ENCODE data around the gene CDKN2B-AS1. TPM values are rescaled to one million over a fixed set of nuclear protein-coding genes. Genes with fewer than 3 reads are reported as not detected.

Gene CDKN2B-AS1
- total and polyA plus RNA-seq, 11 donors: 0.38 to 0.80 (median 0.54) TPM; not detected in 6

GRCh38 chr9:21969011-21969940 is 25.3 kb upstream of the CDKN2B-AS1 start:
- peaks cover 79 to 100% (median 100%) of the 10 kb centered on the region in 9 donors for H3K27me3 ChIP-seq
- ATAC-seq: no peak
- no peaks in the 10 kb centered on the region for H3K9me3 ChIP-seq
- WGBS, 4 donors: 4 to 15% (median 11%) methylated on average over 28 of the region's 28 CpGs
- peaks cover 0 to 38% (median 12%) of the 10 kb centered on the region in 12 donors for H3K4me1 ChIP-seq
- intact Hi-C loops (cut with DNase I): loop anchor here in 1 of 10 donors (5.0 kb wide), 1 partner anchor 38 kb away; the partner anchor contains the start of gene CDKN2B
- TF ChIP-seq POLR2A (IDR thresholded peaks at IDR 0.05): no peak
- TF ChIP-seq, protein P1, sequence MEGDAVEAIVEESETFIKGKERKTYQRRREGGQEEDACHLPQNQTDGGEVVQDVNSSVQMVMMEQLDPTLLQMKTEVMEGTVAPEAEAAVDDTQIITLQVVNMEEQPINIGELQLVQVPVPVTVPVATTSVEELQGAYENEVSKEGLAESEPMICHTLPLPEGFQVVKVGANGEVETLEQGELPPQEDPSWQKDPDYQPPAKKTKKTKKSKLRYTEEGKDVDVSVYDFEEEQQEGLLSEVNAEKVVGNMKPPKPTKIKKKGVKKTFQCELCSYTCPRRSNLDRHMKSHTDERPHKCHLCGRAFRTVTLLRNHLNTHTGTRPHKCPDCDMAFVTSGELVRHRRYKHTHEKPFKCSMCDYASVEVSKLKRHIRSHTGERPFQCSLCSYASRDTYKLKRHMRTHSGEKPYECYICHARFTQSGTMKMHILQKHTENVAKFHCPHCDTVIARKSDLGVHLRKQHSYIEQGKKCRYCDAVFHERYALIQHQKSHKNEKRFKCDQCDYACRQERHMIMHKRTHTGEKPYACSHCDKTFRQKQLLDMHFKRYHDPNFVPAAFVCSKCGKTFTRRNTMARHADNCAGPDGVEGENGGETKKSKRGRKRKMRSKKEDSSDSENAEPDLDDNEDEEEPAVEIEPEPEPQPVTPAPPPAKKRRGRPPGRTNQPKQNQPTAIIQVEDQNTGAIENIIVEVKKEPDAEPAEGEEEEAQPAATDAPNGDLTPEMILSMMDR (IDR thresholded peaks at IDR 0.05): no peak
- no peaks in the 10 kb centered on the region for H3K36me3 ChIP-seq
- H3K4me3 ChIP-seq: no peak overlapping the region
- no peak overlapping the region for H3K27ac ChIP-seq
- no peak for DNase-seq

GRCh38 chr9:21969951-21970799 is 24.4 kb upstream of the CDKN2B-AS1 start:
- no peak for TF ChIP-seq POLR2A (IDR thresholded peaks at IDR 0.05)
- TF ChIP-seq, protein P1 (IDR thresholded peaks at IDR 0.05): no peak
- no peak overlapping the region for H3K27ac ChIP-seq
- no peaks in the 10 kb centered on the region for H3K36me3 ChIP-seq
- peaks cover 78 to 100% (median 100%) of the 10 kb centered on the region in 9 donors for H3K27me3 ChIP-seq
- no peaks in the 10 kb centered on the region for H3K9me3 ChIP-seq
- DNase-seq: no peak
- intact Hi-C loops (cut with DNase I): loop anchor here in 1 of 10 donors (5.0 kb wide), 1 partner anchor 37 kb away; the partner anchor contains the start of gene CDKN2B
- H3K4me3 ChIP-seq: no peak overlapping the region
- H3K4me1 ChIP-seq: peaks cover 0 to 42% (median 17%) of the 10 kb centered on the region in 12 donors
- no peak for ATAC-seq
- WGBS, 4 donors: 7 to 23% (median 20%) methylated on average over 14 to 24 of the region's 24 CpGs

DNA sequence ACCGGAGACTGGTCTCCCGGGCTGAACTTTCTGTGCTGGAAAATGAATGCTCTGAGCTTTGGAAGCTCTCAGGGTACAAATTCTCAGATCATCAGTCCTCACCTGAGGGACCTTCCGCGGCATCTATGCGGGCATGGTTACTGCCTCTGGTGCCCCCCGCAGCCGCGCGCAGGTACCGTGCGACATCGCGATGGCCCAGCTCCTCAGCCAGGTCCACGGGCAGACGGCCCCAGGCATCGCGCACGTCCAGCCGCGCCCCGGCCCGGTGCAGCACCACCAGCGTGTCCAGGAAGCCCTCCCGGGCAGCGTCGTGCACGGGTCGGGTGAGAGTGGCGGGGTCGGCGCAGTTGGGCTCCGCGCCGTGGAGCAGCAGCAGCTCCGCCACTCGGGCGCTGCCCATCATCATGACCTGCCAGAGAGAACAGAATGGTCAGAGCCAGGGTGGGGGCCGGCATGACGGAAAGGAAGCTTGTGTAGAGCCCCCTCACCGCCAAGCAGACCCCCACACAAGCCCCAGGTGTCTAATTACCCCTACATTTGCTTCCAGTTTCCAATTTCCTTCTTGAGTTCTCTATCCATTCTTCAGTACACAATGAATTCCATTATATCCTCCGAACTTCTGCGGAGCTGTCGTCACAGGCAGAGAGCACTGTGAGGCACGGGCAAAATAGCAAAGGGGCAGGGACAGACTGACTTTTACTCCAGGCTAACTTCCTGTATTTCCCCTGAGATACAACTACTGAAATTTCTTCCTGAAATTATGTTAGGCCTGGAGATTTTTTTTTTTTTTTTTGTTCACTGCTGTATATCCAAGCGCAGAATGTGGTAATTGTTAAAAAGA is 23.6 kb upstream of the CDKN2B-AS1 start:
- ATAC-seq: no peak
- Histone ChIP-seq H3K9me3 (no peaks in the 10 kb centered on the region), H3K27me3 (peaks cover 74 to 100% (median 100%) of the 10 kb centered on the region in 9 donors), H3K4me1 (peaks cover 0 to 39% (median 14%) of the 10 kb centered on the region in 12 donors), H3K36me3 (no peaks in the 10 kb centered on the region), H3K4me3 (no peak overlapping the region), H3K27ac (no peak overlapping the region)
- TF ChIP-seq, protein P1 (IDR thresholded peaks at IDR 0.05): no peak
- no peak for TF ChIP-seq POLR2A (IDR thresholded peaks at IDR 0.05)
- WGBS, 4 donors: 3 to 16% (median 6%) methylated on average over 41 to 45 of the region's 45 CpGs
- intact Hi-C loops (cut with DNase I): no loop called here
- DNase-seq: no peak
